ENCODE measurements around the gene ARHGAP22. TPM values are rescaled to one million over a fixed set of nuclear protein-coding genes. Genes with fewer than 3 reads are reported as not detected.
"Not testable (repeated sequence)": the region's sequence is repeated elsewhere in the genome, so short reads cannot be mapped to it uniquely, and the experiment has no call there.

ARHGAP22 gene
- total RNA-seq, 1 donor from 2014 or later: 2.1 TPM

DNA sequence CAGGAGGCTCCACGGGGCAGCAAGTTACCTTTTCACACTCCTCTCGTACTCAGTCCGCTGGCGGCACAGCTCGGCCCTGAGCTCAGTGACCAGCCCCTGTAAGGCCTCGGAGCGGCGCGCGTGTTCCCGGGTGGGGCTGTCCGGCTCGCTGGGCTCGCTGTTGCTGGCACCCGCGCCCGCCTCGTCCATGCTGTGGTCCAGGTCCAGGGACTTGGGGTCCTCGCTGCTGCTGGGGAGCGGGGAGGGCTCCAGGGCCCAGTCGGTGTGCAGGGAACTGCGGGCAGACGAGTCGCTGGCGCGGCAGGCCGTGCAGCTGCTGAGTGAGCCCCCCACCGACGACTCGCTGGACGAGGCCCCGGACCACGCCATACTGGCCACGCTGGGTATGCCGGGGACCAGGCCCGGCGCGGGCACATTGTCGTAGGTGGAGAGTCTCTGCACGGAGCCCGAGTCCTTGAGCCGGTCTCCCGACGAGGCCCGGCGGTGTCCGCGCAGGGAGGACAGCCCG, 154.6 kb downstream of the ARHGAP22 start:
- DNase-seq: no peak

DNA sequence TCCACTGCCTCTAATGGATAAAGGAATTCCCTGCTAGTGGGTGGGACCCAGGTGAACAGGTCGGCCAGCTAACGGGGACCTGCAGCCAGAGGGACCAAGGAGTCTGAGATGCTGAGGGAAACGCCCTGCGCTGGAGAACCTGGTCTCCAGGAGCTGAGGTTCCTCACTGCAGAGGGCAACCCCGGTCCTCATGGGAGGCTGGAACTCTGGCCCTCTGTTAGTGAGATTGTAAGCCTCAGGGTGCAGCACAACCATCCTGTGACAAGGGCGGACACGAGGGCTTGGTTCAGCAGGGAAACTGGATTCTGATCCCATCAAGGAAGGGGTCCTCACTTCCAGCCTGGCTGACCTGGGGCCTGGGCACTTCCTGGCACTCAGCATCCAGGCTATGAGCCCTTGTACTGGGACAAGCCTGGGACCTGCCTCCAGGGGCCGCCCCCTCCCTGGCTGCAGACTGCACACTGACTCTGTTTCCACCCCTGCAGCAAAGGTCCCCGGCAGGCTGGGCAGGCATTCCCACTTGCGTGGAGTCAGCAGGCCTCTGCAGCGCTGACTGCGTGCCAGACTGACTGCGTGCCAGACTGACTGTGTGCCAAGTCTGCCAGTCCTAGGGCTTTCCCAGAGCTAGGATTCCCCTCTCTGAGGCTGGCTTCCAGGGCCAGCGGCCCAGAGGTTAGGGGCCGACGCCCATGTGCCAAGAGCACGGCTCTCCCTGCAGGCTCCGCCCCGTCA, 155.2 kb downstream of the ARHGAP22 start:
- no peak for DNase-seq

DNA sequence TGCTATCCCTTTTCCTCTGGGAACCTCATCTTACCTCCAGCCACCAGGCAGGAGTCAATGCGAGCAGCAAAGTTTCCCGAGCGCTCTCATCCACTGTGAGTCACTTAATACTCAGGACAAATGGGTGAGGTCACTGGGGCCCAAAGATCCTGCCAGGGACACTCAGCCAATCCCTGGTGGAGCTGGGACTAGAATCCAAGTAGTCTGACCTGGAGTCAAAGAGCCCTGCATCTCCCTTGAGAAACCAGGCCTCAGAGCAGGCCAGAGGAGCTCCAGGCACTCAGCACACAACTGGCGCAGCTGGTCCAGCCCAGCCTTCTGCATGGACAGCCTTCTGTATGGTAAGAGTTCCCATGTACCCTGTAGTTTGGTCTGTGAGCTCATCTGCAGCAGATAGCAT, 156.1 kb downstream of the ARHGAP22 start:
- no peak for DNase-seq

DNA sequence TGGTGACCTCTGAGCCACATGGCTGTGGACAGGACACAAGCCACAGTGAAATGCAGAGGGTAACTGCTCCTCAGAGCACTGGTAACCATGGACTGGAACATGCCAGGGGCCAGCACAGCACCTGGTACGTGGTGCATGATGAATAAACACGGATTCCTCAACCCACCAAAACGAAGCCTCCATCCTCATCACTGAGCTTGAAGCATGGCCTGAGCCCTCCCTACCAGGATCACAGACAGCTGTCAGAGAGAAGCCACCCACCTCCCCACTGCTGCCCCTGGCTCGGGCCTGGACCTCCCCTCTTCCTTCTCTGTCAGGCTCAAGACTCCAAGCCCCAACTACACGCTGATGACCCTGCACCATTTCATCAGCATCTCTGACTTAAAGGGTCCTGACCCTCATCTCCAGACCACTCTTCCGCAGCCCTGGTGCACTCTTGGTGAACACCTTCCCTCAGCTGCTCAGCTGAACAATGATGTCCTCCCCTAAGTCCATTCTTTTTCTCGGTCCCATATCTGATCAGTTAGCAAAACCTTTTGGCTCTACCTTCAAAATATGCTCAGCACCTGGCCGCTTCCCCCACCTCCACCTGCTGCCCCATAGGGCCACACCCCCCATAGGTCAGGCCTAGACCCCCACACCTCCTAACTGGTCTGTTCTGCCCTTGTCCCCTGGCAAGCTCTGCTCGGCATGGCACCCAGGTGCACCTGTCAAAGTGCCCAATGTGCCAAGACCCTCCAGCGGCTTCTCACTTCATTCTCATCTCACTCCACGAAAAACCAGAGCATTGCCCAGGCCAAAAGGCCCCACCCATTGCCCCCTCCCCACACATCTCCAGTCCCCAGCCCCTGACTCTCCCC, 157.3 kb downstream of the ARHGAP22 start:
- no peak for DNase-seq

DNA sequence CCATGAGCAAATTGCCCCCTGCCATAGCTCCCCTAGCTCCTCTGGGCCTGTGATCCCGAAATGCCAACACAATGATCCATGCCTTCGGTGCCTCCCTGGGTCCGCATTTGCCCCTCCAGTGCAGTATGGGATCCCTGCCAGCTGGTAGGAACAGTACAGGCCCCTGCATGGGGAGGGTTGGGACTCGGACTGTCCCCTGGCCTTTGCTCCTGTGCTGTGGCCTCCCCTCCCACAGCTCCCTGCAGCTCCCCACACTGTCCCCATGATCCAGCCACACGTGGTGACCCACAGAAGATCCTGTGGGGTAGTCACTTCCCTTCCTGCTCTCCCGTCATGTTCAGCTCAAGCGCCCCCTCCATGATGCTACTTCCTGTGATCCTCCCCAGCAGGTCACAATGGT, 158.1 kb downstream of the ARHGAP22 start:
- no peak for DNase-seq

DNA sequence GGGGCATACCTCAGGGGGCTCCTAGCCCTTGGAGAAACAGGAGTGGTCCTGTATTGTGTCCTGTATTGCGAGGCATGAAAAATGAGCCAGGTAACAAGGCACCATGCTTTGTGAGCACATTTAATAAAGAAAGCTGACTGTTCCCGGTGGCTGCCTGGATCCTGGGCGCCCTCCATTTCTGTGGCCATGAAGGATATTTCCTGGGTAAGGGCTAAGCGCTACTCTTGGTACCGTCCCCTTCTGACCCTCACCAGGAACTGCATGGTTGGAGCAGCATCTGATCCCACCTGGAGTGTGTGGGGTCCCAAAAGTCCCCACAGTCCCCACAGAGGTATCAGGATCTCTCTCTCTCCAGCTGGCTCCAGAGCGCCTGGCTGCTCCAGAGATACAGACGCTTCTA, 158.9 kb downstream of the ARHGAP22 start:
- DNase-seq: no peak

DNA sequence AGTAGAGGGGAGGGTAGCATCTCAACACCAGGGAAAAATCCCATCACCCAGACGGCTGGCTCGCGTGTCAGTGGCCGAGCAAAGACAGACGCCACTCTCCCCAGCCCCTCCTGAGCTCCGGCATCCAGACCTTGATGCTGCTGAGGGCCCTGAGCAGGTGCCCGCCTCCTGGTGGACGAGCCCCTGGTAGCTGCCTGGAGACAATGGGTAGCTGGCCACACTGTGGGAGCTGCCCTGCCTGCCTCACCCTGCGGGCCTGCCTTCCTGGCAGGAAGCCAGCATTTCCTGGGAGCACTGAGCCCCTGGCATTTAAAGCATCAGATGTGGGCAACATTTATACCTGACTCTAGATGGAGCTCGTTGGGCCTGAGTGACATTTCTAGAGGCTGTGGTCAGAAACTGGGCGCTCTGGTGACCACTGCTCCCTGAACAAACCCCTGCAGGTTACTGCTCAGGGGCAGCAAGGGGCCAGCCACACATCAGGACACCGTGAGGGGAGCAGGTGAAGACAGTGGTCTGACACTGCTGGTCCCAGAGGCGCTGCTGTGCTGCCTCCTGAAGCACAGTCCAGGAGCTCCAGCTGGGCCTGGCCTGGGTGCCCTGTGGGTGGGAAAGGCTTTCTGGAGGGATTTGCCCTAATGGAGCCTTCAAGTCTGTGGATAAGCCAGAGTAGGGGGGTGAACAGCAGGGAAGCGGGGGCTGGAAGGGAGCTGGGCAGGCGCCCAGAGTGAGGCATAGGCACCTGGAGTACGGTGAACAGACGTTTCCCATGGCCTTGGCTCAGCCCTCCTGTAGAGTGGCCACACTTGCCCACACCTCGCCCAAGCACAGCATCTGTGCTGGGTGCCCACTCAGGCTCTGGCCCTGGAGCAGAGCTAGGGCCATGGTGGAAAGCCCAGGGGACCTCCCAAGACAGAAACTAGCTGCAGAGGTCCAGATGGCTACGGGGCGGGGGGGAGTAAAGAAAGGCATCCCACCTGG, 159.7 kb downstream of the ARHGAP22 start:
- DNase-seq: no peak

DNA sequence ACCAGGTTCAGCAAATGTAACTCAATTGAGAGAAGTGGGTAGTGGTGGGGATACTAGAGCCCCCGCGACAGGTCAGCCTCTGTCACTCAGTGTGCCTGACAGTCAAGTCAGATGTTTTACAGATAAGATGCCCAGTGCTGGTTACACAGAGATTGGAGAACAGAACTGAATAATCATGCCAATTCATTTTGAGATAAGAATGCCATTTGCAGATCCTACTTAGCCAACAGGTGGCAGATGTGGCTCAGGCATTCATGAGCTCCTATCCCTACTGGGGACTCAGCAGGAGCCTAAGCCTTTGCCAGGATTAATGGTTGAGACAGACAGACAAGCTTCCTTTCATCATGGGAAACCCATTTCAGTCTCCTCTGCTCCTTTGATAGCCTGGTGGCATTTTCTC, 160.6 kb downstream of the ARHGAP22 start:
- DNase-seq: no peak

DNA sequence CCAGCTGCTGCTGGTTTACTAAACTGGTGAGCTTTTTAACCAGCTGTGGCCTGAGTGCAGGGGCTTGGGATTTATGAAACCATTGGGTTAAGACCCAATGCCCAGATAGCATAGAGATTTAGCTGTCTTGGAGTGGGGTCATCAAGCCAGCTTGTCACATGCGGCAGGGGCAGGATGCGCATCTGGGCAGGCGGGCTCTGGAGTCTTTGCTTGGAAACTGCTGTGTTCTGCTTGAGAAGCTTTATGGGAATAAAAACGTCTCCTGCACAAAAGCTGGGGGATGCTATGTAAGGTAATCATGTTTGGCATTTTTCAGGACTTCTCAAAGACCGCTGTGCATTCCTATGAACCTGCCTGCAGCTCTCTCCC, 162.1 kb downstream of the ARHGAP22 start:
- no peak for DNase-seq

DNA sequence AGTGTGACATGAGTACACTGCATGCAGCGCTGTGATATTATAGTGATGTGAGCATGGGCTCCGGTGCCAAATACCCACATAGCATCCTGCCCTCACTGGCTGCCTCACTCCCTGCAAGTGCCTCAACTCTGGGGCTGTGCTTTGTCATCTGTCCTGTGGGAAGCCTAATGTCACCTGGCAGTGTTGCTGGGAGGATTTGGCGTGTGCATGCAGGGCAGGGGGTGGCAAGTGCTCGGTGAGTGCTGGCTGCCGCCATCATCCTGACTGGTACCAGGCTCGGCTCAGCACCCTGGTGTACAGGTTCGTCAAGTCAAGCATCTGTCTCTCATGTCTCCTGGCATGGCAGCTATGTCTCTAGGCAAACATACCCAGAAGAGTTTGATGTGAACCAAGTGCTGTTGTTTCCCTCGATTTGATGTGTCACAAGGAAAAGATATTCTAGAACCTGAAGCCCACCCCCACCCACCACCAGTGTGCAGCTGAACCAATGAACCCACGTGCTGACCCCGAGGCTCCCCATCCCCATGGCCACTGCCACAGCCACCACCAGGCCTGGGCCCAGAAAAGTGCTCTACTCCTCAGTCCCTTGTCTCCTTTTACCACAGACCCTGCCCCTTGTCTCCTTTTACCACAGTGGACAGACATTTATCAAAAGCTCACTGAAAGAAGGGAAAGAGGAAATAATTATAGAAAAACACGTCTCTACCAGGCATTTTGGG, 162.6 kb downstream of the ARHGAP22 start:
- DNase-seq: no peak

DNA sequence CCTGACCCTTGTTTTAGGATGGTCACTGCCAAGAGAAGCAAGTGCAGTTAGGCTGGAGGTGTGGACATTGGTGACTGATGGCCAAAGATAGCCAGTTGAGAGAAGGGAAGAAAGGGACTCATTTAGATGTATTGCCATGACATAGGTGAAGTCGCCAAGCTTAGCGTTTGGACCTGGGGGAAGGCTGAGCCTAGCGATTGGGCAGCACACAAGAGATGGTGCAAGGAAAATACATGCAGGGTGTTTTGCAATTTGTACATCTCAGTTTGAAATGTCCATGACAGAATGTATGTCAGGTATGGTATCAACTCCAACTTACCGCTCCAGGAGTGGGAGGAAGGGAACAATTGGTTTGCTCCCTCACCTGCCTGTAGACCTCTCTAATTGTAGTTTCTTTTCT, 164.1 kb downstream of the ARHGAP22 start:
- DNase-seq: no peak

DNA sequence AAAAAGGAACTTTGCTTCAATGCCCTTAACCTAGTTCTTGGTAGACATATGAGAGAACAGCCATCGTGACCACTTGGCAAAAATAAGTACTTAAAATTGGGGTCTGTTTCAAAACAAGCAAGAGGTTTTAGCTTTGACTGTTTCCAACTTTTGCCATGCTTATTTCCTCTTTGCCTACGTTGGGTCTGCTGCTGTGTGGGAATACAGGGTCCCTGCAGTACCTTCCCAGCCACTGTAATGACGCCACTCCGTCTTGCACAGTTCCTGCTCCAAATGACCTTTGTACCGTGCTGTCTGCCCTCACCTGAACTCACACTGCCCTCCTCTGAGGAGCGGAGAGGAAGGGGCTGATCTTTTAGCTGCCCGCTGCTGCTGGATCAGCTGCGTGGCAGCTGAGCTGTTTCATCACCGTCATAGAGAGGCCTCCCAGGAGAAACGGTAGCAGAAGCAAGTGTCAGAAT, 165.3 kb downstream of the ARHGAP22 start:
- DNase-seq: peak; percentile 56

DNA sequence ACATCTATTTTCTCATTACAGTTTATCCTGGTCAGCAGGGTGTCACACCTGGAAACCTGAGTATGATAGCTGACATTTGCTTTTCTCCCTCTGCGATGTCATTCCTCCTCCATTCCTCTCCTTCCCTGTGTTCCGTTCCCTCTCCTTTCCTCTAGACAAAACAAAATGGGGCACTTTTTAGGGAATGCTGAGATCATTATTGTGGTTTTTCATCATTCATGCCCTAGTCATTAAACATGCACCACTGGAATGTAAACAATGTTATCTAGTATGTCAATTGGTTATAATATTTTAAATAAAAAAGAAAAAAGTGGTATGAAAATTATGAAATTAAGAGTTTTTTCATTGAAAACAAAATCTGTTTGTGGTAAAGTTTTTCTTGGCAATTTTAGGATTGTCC, 165.8 kb downstream of the ARHGAP22 start:
- DNase-seq: no peak

DNA sequence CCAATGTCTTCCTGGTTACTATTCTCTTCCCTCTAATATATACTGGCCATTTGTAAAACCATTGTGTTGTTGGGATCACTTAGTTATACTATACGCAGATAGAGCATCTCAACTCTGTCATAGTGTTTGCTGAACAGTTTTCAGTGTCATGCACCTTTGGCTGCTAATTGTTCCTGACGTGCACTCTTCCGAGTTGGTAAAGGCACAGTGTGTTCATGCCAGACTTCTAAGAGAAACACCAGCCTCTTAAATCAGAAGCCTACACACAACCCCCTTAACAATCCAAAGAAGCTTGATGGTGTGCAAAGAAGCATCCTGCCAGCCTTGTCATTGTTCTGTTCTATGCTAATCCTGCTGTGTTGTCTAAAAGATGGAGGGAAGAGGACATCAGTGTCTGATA, 167.3 kb downstream of the ARHGAP22 start:
- no peak for DNase-seq

DNA sequence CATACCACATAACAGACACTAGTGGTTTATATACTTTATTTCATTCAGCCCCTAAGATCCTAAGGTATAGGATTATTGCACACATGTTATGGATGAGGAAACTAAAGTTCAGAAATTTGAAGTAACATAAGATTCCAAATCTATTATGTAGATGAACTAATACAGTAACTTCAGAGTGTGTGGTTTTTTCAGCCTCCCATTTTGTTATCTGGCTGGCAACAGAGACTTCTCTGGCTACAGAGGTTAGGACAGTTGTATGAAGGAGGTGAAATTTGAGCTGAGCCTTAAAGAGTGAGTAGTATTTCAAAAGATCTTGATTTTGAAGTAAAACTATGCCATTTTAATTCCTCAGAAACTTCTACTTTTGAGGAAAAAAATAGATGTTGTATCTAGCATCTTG, 173.0 kb downstream of the ARHGAP22 start:
- no peak for DNase-seq

DNA sequence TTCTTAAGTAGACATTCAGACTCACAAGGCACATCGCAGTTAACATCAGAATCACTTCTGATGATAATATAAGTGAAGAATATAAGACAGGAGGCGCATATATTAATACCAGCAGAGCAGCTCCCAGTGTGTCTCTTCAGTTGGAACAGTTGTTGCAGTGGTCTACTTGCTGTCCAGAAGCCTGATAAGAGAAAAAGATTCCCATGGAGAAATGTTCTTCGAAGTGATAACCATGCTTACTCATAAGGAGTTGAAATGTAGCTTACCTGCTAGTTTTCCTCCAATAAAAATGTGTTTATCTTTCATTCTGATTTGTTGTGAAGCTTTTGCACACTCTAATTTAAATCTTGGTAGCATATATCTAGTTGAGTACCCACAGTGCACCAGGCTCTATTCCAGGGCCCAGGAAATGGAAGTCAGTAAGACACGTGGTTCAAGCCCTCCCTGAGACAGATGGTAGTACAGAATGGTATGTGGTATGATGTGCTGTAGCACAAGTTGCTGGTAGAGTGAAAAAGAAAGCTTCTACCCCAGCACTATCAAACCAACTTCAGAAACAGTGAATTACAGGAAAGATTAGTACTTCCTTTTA, 174.4 kb downstream of the ARHGAP22 start:
- no peak for DNase-seq

DNA sequence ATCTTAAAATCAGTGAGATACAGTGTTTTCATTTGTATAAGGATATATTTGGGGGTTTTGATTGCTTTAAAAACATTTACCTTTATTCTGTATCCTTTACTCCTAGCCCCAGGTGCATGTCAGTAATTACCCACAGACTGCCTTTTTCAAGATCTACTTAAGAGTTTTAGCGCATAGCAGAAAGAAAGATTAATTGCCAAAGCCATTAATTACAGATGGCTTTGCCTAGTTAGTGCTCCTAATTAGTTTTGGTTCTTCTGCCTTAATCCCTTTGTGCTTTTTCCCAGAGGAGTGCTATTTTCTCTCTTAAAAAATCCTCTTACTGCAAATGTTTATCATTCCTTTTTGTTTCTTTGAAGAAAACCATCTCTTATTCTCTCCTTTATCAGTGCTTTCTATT, 175.6 kb downstream of the ARHGAP22 start:
- no peak for DNase-seq

DNA sequence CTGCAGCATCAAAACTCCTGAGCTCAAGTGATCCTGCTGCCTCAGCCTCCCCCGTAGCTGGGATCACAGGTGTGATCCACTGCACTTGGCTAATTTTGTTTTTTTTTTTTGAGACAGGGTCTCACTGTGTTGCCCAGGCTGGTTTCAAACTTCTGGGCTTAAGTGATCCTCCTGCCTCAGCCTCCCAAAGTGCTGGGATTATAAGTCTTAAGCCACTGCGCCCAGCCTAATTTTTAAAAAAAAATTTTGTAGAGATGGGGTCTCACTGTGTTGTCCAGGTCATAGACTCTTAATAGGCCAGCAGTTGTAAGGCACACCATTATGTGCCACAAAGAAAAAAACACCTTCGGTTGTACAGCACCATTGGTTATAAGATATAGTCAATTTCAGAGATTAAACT, 176.0 kb downstream of the ARHGAP22 start:
- DNase-seq: no peak

DNA sequence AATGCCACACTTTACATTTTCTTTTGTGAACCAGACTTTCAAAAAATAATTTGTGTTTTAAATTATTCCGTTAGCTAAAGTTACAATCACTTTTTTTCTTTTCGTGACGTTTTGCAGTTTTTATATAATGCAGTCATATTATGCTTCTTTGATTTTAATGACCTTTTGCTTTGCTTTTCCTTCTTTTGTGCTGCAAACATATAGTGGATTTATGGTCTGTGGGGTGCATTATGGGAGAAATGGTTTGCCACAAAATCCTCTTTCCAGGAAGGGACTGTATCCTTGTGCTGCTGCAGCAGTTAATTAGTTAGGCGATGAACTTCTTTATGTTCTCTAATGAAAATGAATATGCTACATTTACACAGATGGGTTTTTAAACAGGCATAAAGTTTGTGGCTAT, 181.0 kb downstream of the ARHGAP22 start:
- DNase-seq: no peak

DNA sequence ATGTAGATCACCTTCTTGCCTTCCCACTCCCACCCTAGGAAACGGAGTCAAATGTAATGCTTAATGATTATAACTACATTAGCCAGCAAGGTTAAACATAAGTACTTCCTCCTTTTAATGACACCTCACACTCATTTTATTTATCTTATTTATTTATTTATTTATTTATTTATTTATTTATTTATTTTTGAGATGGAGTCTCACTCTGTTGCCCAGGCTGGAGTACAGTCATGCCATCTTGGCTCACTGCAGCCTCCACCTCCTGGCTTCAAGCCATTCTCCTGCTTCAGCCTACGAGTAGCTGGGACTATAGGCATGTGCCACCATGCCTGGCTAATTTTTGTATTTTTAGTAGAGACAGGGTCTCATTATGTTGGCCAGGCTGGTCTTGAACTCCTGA, 183.0 kb downstream of the ARHGAP22 start:
- not testable (repeated sequence) for DNase-seq

DNA sequence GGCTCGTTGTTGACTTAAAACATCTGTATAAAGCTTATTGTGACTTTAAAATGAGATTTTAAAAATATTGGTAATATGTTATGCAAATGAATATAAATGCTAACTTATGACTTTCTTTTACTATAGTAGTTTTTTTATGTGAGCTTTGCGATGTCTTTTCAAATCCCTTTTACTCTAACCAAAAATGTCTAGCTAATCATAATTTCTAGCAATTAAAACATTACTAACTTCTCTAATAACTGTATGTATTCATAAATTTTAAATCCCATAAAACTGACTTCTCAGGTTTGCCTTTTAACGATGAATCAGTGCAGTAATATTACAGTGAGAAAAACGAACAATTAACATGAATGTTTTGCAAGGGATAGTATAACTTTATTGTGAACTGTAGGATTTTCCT, 185.2 kb downstream of the ARHGAP22 start:
- no peak for DNase-seq

All from tongue (tissue), 2 donors.